ENCODE measurements around the gene MAST2. TPM values are rescaled to one million over a fixed set of nuclear protein-coding genes. Genes with fewer than 3 reads are reported as not detected.

MAST2 gene
- total and polyA plus RNA-seq, 9 of the 15 experiments (the other 6 are each of a cell fraction or from before 2014, with no cell fraction given): 0.73 to 32.0 (median 17.8) TPM

- TF ChIP-seq NKRF (IDR thresholded peaks at IDR 0.05; ENCODE audit: borderline replicate concordance) (no peak), RHOXF2B (CRISPR knock-in tag; conservative IDR thresholded peaks at IDR 0.05) (no peak), MXI1 (IDR thresholded peaks at IDR 0.05; ENCODE audit: low read depth, low read length) (no peak), NFIX (CRISPR knock-in tag; IDR thresholded peaks at IDR 0.05; ENCODE audit: low read depth) (no peak), ZKSCAN8 (CRISPR knock-in tag; IDR thresholded peaks at IDR 0.05) (no peak), FOSL1 (tag; conservative IDR thresholded peaks at IDR 0.05) (no peak), ZBTB2 (IDR thresholded peaks at IDR 0.05) (no peak), ATF7 (IDR thresholded peaks at IDR 0.05) (peak; percentile 67), HSF4 (CRISPR knock-in tag; IDR thresholded peaks at IDR 0.05; ENCODE audit: borderline replicate concordance) (no peak), TSHZ1 (CRISPR knock-in tag; IDR thresholded peaks at IDR 0.05) (no peak), RAD51 (IDR thresholded peaks at IDR 0.05; ENCODE audit: borderline replicate concordance, low read depth) (no peak), ZNF518B (CRISPR knock-in tag; IDR thresholded peaks at IDR 0.05) (no peak), ARNT (IDR thresholded peaks at IDR 0.05) (no peak), ZNF764 (CRISPR knock-in tag; IDR thresholded peaks at IDR 0.05; ENCODE audit: low read depth) (no peak), GATAD2A (IDR thresholded peaks at IDR 0.05) (no peak), TEAD2 (tag; IDR thresholded peaks at IDR 0.05) (no peak), DLX4 (CRISPR knock-in tag; IDR thresholded peaks at IDR 0.05) (no peak)
Measured at GRCh38 chr1:46036894-46037839, 233.8 kb downstream of the MAST2 start (continued).
